ENCODE data around the gene ITGB4. TPM values are rescaled to one million over a fixed set of nuclear protein-coding genes. Genes with fewer than 3 reads are reported as not detected.

The ITGB4 gene
- total and polyA plus RNA-seq, 9 of the 15 experiments (the other 6 are each of a cell fraction or from before 2014, with no cell fraction given): 0.05 to 2.8 (median 0.76) TPM; not detected in 3

GRCh38 chr17:75785016-75785890 is 64.0 kb downstream of the ITGB4 start (continued):
- TF ChIP-seq IFI16 (CRISPR knock-in tag; IDR thresholded peaks at IDR 0.05): no peak
- TF ChIP-seq SNAPC5 (CRISPR knock-in tag; IDR thresholded peaks at IDR 0.05): no peak
- TF ChIP-seq ZNF184 (CRISPR knock-in tag; IDR thresholded peaks at IDR 0.05): no peak
- TF ChIP-seq CAMTA2 (CRISPR knock-in tag; conservative IDR thresholded peaks at IDR 0.05): 0 out of 2 replicates have a peak, but pooled peaks have one; percentile 84
- no peak for TF ChIP-seq CREB1 (IDR thresholded peaks at IDR 0.05)
- peak; percentile 95; the same call in 1 of the 2 replicates for TF ChIP-seq CREB1 (CRISPR knock-in tag; IDR thresholded peaks at IDR 0.05)
- peak; percentile 72; the same call in 1 of the 2 replicates for TF ChIP-seq ZNF717 (CRISPR knock-in tag; IDR thresholded peaks at IDR 0.05)
- no peak for TF ChIP-seq ELK3 (CRISPR knock-in tag; IDR thresholded peaks at IDR 0.05)
- TF ChIP-seq XRCC3 (IDR thresholded peaks at IDR 0.05): no peak
- no peak for TF ChIP-seq ZBTB49 (CRISPR knock-in tag; IDR thresholded peaks at IDR 0.05; ENCODE audit: borderline replicate concordance)
- 0 out of 2 replicates have a peak, but pooled peaks have one; percentile 44 for TF ChIP-seq ILK (tag; IDR thresholded peaks at IDR 0.05; ENCODE audit: borderline replicate concordance, low read depth)
- no peak for TF ChIP-seq PTBP1 (IDR thresholded peaks at IDR 0.05; ENCODE audit: low read depth, low read length)
- 0 out of 2 replicates have a peak, but pooled peaks have one; percentile 71 for TF ChIP-seq RUNX1 (IDR thresholded peaks at IDR 0.05; ENCODE audit: low read depth)
- TF ChIP-seq RFX7 (CRISPR knock-in tag; IDR thresholded peaks at IDR 0.05): peak; percentile 34; the same call in 1 of the 2 replicates
- no peak for TF ChIP-seq ZNF551 (CRISPR knock-in tag; IDR thresholded peaks at IDR 0.05)
- peak; percentile 86 for TF ChIP-seq TAF1 (IDR thresholded peaks at IDR 0.05; ENCODE audit: control insufficient read depth, extremely low read depth, insufficient read depth, low read length, severe bottlenecking)
- peak; percentile 94 for TF ChIP-seq ZNF175 (CRISPR knock-in tag; IDR thresholded peaks at IDR 0.05; ENCODE audit: low read depth)
- peak; percentile 98 for TF ChIP-seq ATF6 (CRISPR knock-in tag; IDR thresholded peaks at IDR 0.05)
- no peak for TF ChIP-seq ZNF121 (CRISPR knock-in tag; conservative IDR thresholded peaks at IDR 0.05)
- peak; percentile 14; the same call in 1 of the 2 replicates for TF ChIP-seq HEY1 (CRISPR knock-in tag; IDR thresholded peaks at IDR 0.05; ENCODE audit: borderline replicate concordance)

Measured in K562 (cell line).